ENCODE data around the gene NGB. TPM values are rescaled to one million over a fixed set of nuclear protein-coding genes. Genes with fewer than 3 reads are reported as not detected.

Gene NGB
- total and polyA plus RNA-seq, 7 donors, result 1.9 to 10.0 (median 9.4) TPM; not detected in 2

GRCh38 chr14:77306416-77306815 lies 35.4 kb upstream of the NGB start:
- no peak for DNase-seq
- H3K27me3 ChIP-seq, result no peaks in the 10 kb centered on the region
- H3K27ac ChIP-seq, result peak overlapping the region; percentile 53 to 66 (median 56)
- no peak overlapping the region for H3K4me3 ChIP-seq
- peaks cover 0 to 47% (median 18%) of the 10 kb centered on the region in 4 donors for H3K4me1 ChIP-seq
- WGBS, 2 donors, result 77 to 89% methylated on average over 3 of the region's 3 CpGs
- intact Hi-C loops (cut with DNase I), result no loop called here
- no peaks in the 10 kb centered on the region for H3K9me3 ChIP-seq
- TF ChIP-seq POLR2A (IDR thresholded peaks at IDR 0.05) (no peak), EP300 (IDR thresholded peaks at IDR 0.05) (no peak), POLR2AphosphoS5 (IDR thresholded peaks at IDR 0.05) (no peak), CTCF (IDR thresholded peaks at IDR 0.05) (no peak)
- peaks cover 0 to 45% (median 4%) of the 10 kb centered on the region in 4 donors for H3K36me3 ChIP-seq

- H3K27ac ChIP-seq, result peak overlapping the region; percentile 53 to 66 (median 56)
- H3K27me3 ChIP-seq, result no peaks in the 10 kb centered on the region
- TF ChIP-seq EP300 (IDR thresholded peaks at IDR 0.05) (no peak), POLR2A (IDR thresholded peaks at IDR 0.05) (no peak), CTCF (IDR thresholded peaks at IDR 0.05) (no peak), POLR2AphosphoS5 (IDR thresholded peaks at IDR 0.05) (no peak)
- H3K9me3 ChIP-seq, result no peaks in the 10 kb centered on the region
- peaks cover 0 to 45% (median 4%) of the 10 kb centered on the region in 4 donors for H3K36me3 ChIP-seq
- peaks cover 0 to 50% (median 19%) of the 10 kb centered on the region in 4 donors for H3K4me1 ChIP-seq
- DNase-seq, result no peak
- WGBS, 2 donors, result 87 to 91% methylated on average over 4 of the region's 4 CpGs
- intact Hi-C loops (cut with DNase I), result no loop called here
- no peak overlapping the region for H3K4me3 ChIP-seq
Observed at GRCh38 chr14:77305696-77306095, 34.7 kb upstream of the NGB start.

- intact Hi-C loops (cut with DNase I), result no loop called here
- H3K4me3 ChIP-seq, result no peak overlapping the region
Observed at GRCh38 chr14:77303417-77304156, 32.6 kb upstream of the NGB start.

DNA sequence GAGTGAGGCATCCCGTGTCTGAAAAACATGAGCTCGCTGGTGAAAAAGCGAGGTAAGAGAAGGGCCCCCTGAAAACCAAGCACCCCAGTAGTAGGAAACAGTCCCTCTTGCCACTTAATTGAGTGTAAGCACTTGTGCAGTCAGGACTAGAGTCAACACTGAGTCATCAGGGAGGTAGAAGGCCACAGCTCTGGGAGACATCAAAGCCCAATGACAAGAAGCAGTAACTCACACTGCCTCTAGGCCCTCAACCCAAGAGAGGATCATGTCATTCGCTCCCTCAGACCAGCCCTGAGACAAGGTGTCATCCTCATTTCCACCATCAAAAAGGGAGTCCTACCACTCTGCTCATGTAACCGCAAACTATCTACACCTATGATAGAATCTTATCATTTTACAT lies 31.9 kb upstream of the NGB start:
- H3K36me3 ChIP-seq, result peaks cover 4 to 64% (median 9%) of the 10 kb centered on the region in 4 donors
- H3K4me3 ChIP-seq, result no peak overlapping the region
- H3K4me1 ChIP-seq, result peaks cover 0 to 42% (median 19%) of the 10 kb centered on the region in 4 donors
- no peak for DNase-seq
- H3K9me3 ChIP-seq, result no peaks in the 10 kb centered on the region
- TF ChIP-seq EP300 (IDR thresholded peaks at IDR 0.05) (no peak), POLR2A (IDR thresholded peaks at IDR 0.05) (no peak), POLR2AphosphoS5 (IDR thresholded peaks at IDR 0.05) (no peak)
- intact Hi-C loops (cut with DNase I), result no loop called here
- no peaks in the 10 kb centered on the region for H3K27me3 ChIP-seq
- peak overlapping the region in 1 of 4 donors; percentile 52 for H3K27ac ChIP-seq
- WGBS, 2 donors, result 88 to 91% methylated on average over 5 of the region's 5 CpGs

More at GRCh38 chr14:77303417-77304156, 32.6 kb upstream of the NGB start:
- TF ChIP-seq CTCF (IDR thresholded peaks at IDR 0.05) (no peak), POLR2A (IDR thresholded peaks at IDR 0.05) (no peak), POLR2AphosphoS5 (IDR thresholded peaks at IDR 0.05) (no peak), EP300 (IDR thresholded peaks at IDR 0.05) (no peak)
- DNase-seq, result no peak
- 48 to 63% methylated on average over 4 of the region's 4 CpGs for WGBS, 2 donors
- Histone ChIP-seq H3K4me1 (peaks cover 0 to 43% (median 19%) of the 10 kb centered on the region in 4 donors), H3K27me3 (no peaks in the 10 kb centered on the region), H3K36me3 (peaks cover 2 to 58% (median 6%) of the 10 kb centered on the region in 4 donors), H3K9me3 (no peaks in the 10 kb centered on the region), H3K27ac (peak overlapping the region in 1 of 4 donors; percentile 52)

DNA sequence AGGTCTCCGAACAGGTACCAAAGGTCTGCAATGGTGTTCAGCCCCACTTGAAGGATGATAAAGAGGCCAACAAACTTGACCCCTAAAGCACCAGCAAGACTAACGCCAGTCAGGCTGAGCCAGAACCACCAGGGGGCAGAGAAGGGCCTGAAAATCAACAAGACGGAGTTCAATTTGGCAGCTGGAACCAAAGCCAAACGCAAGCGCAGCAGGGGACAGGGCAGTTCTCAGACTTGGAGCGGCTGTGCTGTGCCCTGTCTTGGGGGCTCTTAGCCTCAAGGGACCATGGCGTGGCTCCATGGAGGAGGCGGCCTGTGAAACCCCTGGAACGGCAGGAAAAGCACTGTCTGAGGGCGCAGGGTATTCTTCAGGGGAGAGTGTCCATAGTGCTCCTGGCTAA lies 30.1 kb upstream of the NGB start:
- WGBS, 2 donors, result 41 to 52% methylated on average over 10 of the region's 10 CpGs
- Histone ChIP-seq H3K36me3 (peaks cover 6 to 82% (median 13%) of the 10 kb centered on the region in 4 donors), H3K27me3 (no peaks in the 10 kb centered on the region), H3K4me1 (peaks cover 0 to 24% (median 3%) of the 10 kb centered on the region in 4 donors), H3K4me3 (no peak overlapping the region), H3K9me3 (no peaks in the 10 kb centered on the region), H3K27ac (no peak overlapping the region)
- DNase-seq, result peak; percentile 83
- intact Hi-C loops (cut with DNase I), result loop anchor here (2.0 kb wide), 1 partner anchor 16 kb away; no protein-coding TSS in a partner anchor
- TF ChIP-seq CTCF (IDR thresholded peaks at IDR 0.05), result peak; percentile 40 to 72 (median 61)
- TF ChIP-seq POLR2A (IDR thresholded peaks at IDR 0.05), result no peak

Measured in sigmoid colon (tissue), 7 donors.